NCI-H1105 (cell line): ENCODE data around the gene GPR27.

Experiments
- DNase-seq: peaks from one replicate; lab custom pipeline; 2025; lab: John Stamatoyannopoulos, UW

The GPR27 gene

DNA sequence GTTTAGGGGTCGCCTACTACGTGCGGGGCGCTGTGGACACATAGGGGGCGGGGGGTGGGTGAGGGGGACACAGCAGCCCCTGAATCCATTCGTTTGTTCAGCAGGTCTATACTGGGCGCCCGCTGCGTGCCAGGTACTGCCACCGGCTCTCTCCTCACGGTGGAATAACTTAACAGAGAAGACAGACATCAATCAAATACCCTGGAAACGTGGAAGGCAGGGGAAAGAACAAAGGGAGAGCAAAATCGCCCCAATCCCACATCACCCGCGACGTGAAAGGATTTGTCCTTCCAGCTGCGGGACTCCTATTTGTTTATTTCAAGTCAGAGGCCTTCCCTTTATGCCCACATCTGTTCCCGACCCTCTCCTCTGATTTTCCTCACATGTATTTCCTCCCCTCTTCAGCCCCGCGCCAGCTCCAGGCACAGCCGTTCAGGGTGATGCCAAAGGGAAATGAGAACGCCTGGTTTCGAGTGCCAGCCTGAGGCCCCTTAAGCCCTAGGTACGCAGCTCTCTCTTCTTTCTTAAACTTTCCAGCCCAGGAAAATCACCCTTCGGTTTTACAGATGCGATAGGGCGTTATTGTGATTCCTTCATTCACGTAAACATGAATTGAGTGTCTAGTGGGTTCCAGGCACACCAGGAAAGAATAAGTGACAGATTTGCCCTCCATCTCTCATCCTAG is 32.0 kb downstream of the GPR27 start:
- DNase-seq = no peak

DNA sequence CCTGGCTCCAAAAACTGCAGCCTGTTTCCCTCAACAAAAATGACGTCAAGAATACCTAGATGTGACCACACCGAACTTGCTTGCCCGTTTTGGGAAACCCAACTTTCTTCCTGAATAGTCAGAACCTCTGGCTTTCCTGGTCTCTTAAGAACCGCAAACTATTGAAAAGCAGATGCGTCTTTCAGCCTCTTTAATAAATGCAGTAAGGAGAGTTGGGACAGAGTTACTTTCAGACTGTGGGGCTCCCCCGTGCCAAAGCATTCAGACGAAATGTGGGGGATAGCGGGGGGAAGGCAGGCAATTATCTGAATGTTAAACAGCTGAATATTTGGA is 32.5 kb downstream of the GPR27 start:
- no peak for DNase-seq

DNA sequence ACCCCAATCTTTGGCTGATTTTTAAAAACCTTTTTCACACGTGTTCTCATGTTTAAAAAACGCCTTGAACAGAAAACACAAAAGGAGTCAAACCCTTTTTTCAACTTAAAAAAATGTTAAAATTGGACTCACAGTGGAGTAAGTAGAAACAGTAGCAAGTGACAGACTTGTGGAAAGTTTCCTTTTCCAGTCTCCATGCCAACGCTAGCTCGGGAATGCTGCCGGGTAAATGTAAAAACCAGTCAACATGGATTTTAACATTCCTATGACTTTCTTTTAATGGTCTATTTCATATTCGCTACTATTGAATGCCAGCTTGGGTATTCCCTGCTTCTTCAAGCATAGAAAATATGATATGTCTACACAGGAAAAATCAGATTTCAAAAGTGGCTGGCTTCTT is 32.9 kb downstream of the GPR27 start:
- no peak for DNase-seq

DNA sequence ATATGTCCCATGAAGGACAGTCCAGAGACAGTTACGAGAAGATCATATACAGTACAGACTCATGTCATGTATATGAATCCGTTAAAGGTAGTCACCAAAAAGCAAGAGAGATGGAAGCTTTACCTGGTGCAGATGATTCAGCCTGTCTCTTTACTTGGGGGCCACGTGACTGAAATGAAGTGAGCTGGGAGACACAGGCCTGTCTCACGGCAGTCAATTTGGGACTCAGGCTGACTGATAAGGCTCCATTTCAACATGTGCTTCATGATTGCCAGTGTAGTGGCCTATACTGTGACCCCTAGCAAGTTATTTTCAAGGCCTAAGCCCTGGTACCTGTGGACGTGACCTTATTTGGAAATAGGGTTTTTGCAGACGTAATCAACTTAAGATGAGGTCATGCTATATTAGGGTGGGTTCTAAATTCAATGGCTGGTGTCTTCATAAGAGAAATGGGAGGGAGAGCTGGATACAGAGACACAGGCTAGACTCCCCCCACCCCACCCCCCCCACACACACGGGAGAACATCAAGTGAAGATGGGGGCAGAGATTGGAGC is 34.3 kb downstream of the GPR27 start:
- no peak for DNase-seq

DNA sequence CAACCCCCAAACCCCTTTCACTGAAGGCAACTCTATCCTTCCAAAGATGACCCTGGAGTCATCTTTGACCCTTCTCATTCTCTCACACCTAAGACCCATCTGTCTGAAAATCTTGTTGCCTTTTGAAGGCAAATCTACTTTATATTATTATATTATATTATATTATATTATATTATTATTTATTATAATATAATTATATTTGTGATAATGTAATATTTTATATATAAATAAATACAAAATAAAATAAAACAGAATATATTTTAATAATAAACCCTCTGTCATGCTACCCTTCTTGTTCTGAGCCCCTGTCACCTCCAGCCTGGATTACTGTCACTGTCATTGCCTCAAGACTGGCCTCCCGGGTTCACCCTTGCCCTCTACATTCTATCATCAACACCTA is 36.3 kb downstream of the GPR27 start:
- DNase-seq = no peak

DNA sequence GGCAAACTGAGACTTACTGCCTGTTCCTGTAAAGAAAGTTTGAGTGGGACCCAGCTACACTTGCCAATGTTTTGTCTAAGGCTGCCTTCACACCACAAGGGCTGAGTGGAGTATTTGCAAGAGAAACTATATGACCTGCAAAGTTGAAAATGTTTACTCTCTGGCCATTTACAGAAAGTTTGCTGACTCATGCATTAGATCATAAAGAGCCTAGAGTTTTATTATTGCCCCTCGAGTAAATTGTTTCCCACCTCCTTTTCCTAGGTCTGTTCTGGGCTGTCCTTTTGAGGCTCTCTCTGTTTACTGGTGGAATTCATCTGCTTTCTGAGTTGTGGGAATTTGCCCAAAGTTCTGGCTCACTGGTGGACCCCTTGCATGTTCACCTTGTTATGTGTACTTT is 38.0 kb downstream of the GPR27 start:
- no peak for DNase-seq

DNA sequence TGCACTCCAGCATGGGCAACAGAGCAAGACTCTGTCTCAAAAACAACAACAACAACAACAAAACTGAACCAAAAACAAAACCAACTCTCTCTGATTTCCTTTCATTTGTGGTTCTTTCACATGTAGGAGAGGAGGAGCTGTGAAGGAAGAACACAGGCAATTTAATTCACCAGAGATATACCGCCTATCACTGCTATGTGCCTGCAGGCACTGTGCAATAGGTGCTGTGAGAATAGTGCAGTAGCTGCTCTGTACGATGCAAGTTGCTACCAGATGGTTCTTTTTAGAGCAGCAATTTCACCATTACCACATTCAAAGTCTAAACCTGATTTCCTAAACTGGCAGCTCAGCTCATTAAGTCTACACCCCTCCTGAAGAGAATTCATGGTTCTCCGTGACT is 42.6 kb downstream of the GPR27 start:
- DNase-seq = no peak

DNA sequence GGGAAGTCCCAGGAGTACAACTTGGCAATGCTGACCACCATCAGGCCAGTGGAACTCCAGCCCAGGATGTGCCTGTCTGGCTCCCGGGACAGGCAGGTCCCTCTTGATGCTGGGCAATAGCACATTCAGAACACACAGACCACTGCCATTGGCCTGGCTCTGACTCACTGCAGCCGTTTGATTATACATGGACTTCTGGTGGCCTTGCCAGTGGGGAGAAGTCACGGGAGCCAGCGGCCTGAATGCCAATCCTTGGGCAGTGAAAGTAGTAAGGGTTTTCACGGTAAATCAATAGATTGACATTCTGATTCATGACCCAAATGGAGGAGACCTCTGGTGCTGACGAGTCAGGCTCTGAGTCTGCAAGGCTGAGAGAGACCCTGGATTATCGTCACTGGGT is 43.8 kb downstream of the GPR27 start:
- no peak for DNase-seq

DNA sequence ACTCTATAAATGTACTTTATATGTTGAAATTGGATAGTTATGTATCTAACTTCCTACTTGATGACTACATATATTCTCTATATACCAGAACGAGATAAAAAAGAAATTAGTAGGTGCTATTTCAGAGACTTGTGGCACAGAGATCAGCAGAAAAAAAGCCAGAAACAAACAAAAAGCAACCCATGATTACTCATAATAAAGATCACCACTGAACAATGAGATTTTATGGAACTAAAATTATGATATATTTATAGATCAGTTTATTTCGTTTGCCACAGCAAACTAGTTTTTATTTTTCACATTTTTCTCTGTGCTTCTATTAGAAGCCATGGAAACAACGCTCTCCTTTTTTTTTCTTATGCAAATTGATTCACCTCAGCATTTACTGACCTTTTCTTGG is 46.4 kb downstream of the GPR27 start:
- no peak for DNase-seq

DNA sequence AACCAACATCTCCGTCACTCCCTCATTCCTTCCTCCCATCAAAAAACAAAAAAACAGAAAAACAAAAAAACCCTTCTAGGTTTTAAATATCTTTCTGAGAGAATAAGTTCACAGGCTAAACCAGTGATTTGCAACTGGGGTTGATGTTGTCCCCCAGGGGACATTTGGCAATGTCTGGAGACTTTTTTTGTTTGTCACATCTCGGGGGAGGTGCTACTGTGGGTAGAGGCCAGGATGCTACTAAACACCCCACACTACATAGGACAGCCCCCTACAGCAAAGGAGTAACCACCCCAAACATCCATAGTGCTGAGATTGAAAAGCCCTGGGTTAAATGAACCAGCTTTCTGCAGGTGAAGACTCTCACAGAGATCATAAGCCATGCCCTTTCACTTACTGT is 48.3 kb downstream of the GPR27 start:
- DNase-seq = no peak

DNA sequence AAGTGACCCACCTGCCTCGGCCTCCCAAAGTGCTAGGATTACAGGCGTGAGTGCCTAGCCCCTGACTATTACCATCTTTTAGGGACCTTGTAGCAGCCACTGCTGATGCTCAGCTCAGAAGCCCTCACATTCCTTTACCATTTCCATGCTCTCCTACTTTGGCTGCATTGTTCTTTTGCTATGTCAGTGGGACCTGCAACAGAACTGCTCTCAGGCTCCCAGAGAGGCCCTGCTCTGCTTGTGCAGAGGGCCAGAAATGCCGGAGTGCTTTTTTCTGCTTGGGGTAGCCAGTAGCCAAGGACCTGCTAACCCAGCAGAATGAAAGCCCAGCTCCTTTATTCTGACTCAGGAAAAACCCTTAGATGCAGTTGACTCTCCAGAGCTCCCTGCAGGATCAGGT is 49.6 kb downstream of the GPR27 start:
- DNase-seq = no peak

DNA sequence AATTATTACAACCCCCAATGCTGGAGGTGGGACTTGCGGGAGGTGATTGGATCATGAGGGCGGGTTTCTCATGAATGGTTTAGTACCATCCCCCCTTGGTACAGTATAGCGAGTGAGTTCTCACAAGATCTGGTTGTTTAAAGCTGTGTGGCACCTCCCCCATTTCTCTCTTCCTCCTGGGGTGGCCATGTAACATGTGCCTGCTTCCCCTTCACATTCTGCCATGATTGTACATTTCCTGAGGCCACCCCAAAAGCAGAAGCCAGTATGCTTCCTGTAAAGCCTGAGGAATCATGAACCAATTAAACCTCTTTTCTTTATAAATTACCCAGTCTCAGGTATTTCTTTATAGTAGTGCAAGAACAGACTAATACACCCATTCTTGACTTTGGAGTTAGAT is 51.5 kb downstream of the GPR27 start:
- DNase-seq = no peak

DNA sequence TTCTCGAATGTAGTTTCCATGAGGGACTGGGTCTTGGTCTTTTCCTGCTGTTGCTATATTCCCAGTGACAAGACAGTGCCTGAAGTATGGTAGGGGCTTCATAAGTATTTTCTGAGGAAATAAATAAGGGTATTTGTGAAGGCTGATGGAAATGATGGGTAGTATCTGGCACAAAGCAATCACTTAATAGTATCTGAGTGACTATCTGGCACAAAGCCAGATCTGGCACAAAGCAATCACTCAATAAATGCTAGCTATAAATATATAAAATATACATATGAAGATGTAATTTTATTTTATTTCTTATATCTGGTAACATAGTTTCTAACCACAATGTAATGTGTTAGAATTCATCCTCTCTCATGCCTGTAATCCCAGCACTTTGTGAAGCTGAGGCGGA is 52.0 kb downstream of the GPR27 start:
- DNase-seq = no peak
